DMS153 (cell line): Measurements from ENCODE around the gene GTPBP3.

Experiments used
- DNase-seq: peaks from one replicate; lab custom pipeline; 2025; lab: John Stamatoyannopoulos, UW

Gene GTPBP3

GRCh38 chr19:17309198-17309964, 28.0 kb upstream of the GTPBP3 start, which contains the start of gene DDA1:
DDA1 (plus strand) TSS chr19:17309563; CDS start chr19:17309655, 92 bp downstream.
- peak; percentile 99 for DNase-seq

GRCh38 chr19:17309965-17310461, 27.3 kb upstream of the GTPBP3 start:
- no peak for DNase-seq

- no peak for DNase-seq
These were observed 25.7 kb upstream of the GTPBP3 start for GRCh38 chr19:17311455-17312188.

GRCh38 chr19:17312189-17313113, 24.9 kb upstream of the GTPBP3 start:
- DNase-seq: no peak

GRCh38 chr19:17314007-17314593, 23.3 kb upstream of the GTPBP3 start:
- DNase-seq: no peak

- DNase-seq: no peak
These were observed 18.4 kb upstream of the GTPBP3 start for GRCh38 chr19:17318966-17319365.

- DNase-seq: no peak
These were observed 17.7 kb upstream of the GTPBP3 start for GRCh38 chr19:17319473-17320238.

- DNase-seq: no peak
These were observed 16.9 kb upstream of the GTPBP3 start for GRCh38 chr19:17320435-17320834.

- DNase-seq: no peak
These were observed 15.5 kb upstream of the GTPBP3 start for GRCh38 chr19:17321655-17322489.

- DNase-seq: no peak
These were observed 14.5 kb upstream of the GTPBP3 start for GRCh38 chr19:17322854-17323253.

GRCh38 chr19:17323300-17323963, 13.9 kb upstream of the GTPBP3 start:
- no peak for DNase-seq

GRCh38 chr19:17323964-17324332, 13.4 kb upstream of the GTPBP3 start:
- DNase-seq: no peak

GRCh38 chr19:17324357-17325114, 12.8 kb upstream of the GTPBP3 start:
- DNase-seq: no peak

GRCh38 chr19:17325133-17325532, 12.2 kb upstream of the GTPBP3 start:
- no peak for DNase-seq

- no peak for DNase-seq
These were observed 11.3 kb upstream of the GTPBP3 start for GRCh38 chr19:17325881-17326594.

- no peak for DNase-seq
These were observed 10.8 kb upstream of the GTPBP3 start for GRCh38 chr19:17326595-17326966.

- DNase-seq: no peak
These were observed 10.2 kb upstream of the GTPBP3 start for GRCh38 chr19:17327068-17327653.
